GOT3 (cell line): Measurements from ENCODE around the gene TBX4.
"Not testable (repeated sequence)": the region's sequence is repeated elsewhere in the genome, so short reads cannot be mapped to it uniquely, and the experiment has no call there.

ENCODE experiments used
- DNase-seq: peaks from one replicate; lab custom pipeline; 2025; ENCODE audit warnings: mixed read lengths; lab: John Stamatoyannopoulos, UW

The TBX4 gene

GRCh38 chr17:61429274-61429673 lies 22.9 kb upstream of the TBX4 start:
- DNase-seq: no peak

DNA sequence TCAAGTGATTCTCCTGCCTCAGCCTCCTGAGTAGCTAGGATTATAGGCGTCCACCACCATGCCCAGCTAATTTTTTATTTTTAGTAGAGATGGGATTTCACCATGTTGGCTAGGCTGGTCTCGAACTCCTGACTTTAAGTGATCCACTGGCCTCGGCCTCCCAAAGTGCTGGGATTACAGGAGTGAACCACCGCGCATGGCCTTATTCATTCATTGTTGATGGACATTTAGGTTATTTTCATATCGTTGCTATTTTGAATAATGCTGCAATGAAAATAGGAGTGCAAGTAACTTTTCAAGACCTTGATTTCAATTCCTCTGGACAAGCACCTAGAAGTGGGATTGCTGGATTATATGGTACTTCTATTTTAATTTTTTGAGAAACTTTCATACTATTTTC lies 22.4 kb upstream of the TBX4 start:
- not testable (repeated sequence) for DNase-seq

GRCh38 chr17:61431594-61432311 lies 20.5 kb upstream of the TBX4 start:
- no peak for DNase-seq

DNA sequence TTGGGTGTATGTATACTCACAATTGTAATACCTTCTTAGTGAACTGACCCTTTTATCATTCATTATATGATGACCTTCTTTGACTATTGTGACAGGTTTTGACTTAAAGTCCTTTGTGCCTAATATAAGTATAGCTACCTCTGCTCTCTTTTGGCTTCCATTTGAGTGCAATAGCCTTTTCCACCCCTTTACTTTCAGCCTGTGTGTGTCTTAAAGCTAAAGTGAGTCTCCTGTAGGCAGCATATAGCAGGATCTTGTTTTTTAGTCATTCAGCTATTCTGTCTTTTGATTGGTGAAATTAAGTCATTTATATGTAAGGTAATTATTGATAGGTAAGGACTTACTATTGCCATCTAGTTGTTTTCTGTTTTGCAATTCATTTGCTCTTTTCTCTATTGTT lies 15.9 kb upstream of the TBX4 start:
- DNase-seq: no peak

GRCh38 chr17:61436995-61437704 lies 15.1 kb upstream of the TBX4 start:
- no peak for DNase-seq

- DNase-seq: no peak
Observed at GRCh38 chr17:61440697-61441096, 11.5 kb upstream of the TBX4 start.

DNA sequence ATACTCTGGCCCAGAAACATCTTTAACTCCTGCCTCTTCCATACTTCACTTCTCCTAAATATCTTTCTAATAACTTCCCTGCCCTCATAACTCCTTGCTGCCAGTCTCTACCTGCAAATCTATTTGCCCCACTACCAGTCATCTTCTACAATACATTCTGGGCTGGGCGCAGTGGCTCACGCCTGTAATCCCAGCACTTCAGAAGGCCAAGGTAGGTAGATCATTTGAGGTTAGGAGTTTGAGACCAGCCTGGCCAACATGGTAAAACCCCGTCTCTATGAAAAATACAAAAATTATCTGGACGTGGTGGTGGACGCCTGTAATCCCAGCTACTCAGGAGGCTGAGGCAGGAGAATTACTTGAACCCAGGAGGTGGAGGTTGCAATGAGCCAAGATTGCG lies 10.7 kb upstream of the TBX4 start:
- DNase-seq: not testable (repeated sequence)

DNA sequence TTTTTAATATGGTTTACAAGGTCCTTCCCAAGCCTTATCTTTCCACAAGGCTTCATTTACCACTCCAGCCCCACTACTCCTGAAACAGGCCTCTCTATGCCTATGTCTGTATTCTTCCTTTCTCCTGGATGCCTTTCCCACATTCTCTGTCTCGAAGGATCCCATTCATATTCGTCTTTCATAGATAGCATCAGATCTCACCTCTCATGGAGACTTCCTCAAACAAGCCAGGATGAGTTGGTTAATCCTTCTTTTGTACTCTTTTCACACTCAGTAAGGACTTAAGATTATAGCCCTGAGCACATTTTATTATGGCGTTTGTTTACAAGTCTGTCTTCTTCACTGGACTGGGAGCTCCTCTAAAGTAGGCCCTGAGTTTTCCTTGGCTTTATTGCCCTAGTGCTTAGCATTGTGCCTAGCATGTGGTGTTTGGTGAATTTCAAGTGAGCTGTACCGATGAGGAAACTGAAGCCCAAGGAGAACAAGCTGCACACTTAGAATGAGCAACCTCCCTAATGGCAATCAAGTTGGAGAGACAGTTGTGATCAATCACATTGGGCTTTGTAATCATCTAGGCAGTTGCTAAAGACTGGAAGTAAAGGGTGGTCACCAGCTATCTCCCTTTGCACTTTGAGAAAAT lies 10.0 kb upstream of the TBX4 start:
- DNase-seq: no peak

GRCh38 chr17:61442878-61443474 lies 9.2 kb upstream of the TBX4 start:
- no peak for DNase-seq

GRCh38 chr17:61443475-61443882 lies 8.7 kb upstream of the TBX4 start:
- no peak for DNase-seq

GRCh38 chr17:61444075-61444474 lies 8.1 kb upstream of the TBX4 start:
- DNase-seq: no peak

- DNase-seq: no peak
Observed at GRCh38 chr17:61444831-61445230, 7.4 kb upstream of the TBX4 start.

DNA sequence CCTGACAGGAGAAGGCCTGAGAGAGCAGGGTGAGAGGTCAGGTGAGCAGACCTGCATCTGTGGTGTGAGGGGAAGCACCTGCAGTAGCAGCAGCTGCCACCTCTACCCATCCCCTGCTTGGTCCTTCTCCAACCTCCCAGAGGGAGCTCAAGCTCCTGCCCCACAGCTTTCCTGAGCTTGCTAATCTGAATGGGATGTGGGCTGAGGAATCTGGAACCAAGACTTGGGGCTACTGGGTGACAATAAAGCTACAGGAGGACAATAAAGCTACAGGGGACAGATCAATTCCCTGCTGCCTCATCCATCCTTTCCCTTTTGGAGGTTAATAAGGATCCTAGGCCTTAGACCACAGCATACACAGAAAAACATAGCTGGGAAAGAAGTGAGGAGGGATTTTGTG lies 4.9 kb upstream of the TBX4 start:
- DNase-seq: no peak

DNA sequence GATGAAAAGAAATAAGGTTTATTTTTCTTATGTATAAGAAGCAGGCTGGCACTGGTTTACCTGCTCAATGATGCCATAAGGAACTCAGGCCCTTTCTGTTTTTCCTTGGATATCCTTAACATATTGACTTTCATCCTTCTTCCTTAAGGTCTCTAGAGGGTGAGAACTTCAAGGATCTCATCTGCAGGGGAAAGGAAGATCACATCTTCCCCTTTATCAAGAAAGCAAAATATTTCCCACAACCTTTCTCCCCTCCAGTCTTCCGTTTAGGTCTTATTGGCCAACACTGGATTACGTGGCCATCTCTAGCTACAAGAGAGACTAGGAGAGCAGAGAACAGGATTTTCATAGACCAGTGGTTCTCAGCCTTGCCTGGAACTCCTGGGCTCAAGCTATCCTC lies 4.2 kb upstream of the TBX4 start:
- no peak for DNase-seq

DNA sequence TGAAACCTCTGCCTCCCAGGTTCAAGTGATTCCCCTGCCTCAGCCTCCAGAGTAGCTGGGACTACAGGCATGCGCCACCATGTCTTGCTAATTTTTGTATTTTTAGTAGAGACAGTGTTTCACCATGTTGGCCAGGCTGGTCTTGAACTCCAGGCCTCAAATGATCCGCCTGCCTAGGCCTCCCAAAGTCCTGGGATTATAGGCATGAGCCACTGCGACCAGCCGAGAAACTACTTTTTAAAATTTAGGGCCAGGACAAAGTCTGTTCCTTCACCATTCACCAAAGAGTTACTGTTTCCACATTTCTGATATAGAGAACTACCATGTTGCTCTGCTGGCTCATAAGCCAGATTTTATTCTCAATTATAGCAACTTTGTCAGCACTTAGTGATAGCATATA lies 3.1 kb upstream of the TBX4 start:
- not testable (repeated sequence) for DNase-seq

- DNase-seq: no peak
Observed at GRCh38 chr17:61449707-61450640, 2.2 kb upstream of the TBX4 start.

GRCh38 chr17:61450641-61451537 lies 1.3 kb upstream of the TBX4 start:
- no peak for DNase-seq

GRCh38 chr17:61451538-61452300 lies 503 bp upstream of the TBX4 start:
- DNase-seq: no peak

DNA sequence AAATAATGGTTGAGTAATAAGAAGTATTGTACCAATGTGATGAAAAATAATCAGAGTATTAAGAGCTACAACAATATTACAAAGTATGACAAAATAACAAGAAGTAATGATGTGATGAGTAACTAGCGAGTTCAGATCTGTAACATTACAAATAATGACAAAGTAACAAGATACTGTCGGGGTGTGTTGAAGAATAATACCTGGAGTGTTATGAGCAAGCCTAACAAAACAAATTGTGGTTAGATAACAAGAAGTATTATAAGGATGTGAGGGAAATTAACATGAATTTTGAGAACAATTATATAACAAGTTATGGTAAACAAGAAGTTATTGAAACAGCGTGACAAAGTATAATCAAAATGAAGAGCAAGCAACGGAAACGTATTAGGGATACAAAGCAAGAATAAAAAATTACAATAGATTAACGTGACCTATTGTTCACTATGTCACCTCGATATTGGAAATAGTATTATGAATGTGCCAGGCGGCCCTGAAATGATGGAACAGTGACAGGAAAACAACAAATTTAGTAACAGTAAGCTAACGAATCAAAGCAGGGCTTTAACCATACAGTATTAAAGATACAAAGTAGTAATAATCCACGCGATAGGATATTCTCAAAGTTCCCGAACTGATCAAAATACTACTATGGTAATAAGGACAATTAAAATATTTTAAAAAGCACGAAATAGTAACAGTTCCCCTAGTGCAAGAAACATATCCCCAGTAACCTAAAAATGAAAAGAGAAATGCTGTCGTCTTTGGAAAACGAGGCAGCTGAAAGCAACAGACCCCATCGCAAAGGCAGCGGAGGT lies 1.6 kb downstream of the TBX4 start:
- no peak for DNase-seq
